H1 (cell line): ENCODE data around the gene WDR37. TPM values are rescaled to one million over a fixed set of nuclear protein-coding genes. Genes with fewer than 3 reads are reported as not detected.

Source experiments
- CTCF ChIA-PET: fragments of 300-600 bp; sonication (Branson Sonifier 250); formaldehyde crosslinking; loops from one replicate; lab custom pipeline; 2021; ENCODE audit not compliant: partially characterized antibody; lab: Charles Lee
- POLR2A ChIA-PET: fragments of 300-600 bp; sonication (Branson Sonifier 250); formaldehyde crosslinking; loops from one replicate; lab custom pipeline; 2021; ENCODE audit warnings: inconsistent platforms; ENCODE audit not compliant: partially characterized antibody; lab: Charles Lee
- DNase-seq, 2 experiments: peaks; one replicate each; pipeline versions ENCODE4 v3.0.0 to v3.0.0-alpha.2; 2010 to 2022; ENCODE audit warnings: low spot score in 2 of 2, low read depth in 1 of 2, mixed read lengths in 1 of 2
- FAIRE-seq: peaks from 2 replicates; lab custom pipeline; 2011; peaks lifted over from hg19 to GRCh38; lab: Jason Lieb, UNC
- H2AFZ ChIP-seq: 2 replicates; pipeline ENCODE4 v1.8.1; 2012; ENCODE audit warnings: low read length, inconsistent platforms
- H2AK5ac ChIP-seq: 2 replicates; pipeline ENCODE4 v1.6.1; 2013; ENCODE audit warnings: low read depth, low read length
- H2BK120ac ChIP-seq: replicated peaks from 2 replicates; pipeline ENCODE3; 2013; ENCODE audit warnings: low read depth, low read length, inconsistent platforms
- H2BK12ac ChIP-seq: 2 replicates; pipeline ENCODE4 v1.6.1; 2013; ENCODE audit warnings: low read depth, low read length
- H2BK15ac ChIP-seq: 2 replicates; pipeline ENCODE4 v1.6.1; 2013; ENCODE audit warnings: low read length
- H2BK20ac ChIP-seq: 2 replicates; pipeline ENCODE4 v1.6.1; 2013; ENCODE audit warnings: low read length
- H2BK5ac ChIP-seq: 2 replicates; pipeline ENCODE4 v1.6.1; 2013; ENCODE audit warnings: low read depth, low read length
- H3K14ac ChIP-seq: 2 replicates; pipeline ENCODE4 v1.6.1; 2013; ENCODE audit warnings: inconsistent platforms; ENCODE audit not compliant: insufficient read length
- H3K18ac ChIP-seq: 2 replicates; pipeline ENCODE4 v1.6.1; 2013; ENCODE audit warnings: low read length; ENCODE audit errors: extremely low read depth
- H3K23ac ChIP-seq: 2 replicates; pipeline ENCODE4 v1.6.1; 2013; ENCODE audit warnings: inconsistent platforms; ENCODE audit not compliant: insufficient read length
- H3K23me2 ChIP-seq: 2 replicates; pipeline ENCODE4 v1.6.1; 2013; ENCODE audit warnings: low read depth, low read length
- H3K27ac ChIP-seq: 2 replicates; pipeline ENCODE4 v1.6.1; 2011; ENCODE audit warnings: low read depth, low read length, inconsistent platforms
- H3K27me3 ChIP-seq, 4 experiments: replicated peaks in 1 of 4; 1 replicate in 1 of 4; 2 replicates in 3 of 4; pipeline versions ENCODE4 v1.6.1 to v1.8.1; 2011 to 2013; ENCODE audit warnings: low read length in 3 of 4, mild to moderate bottlenecking in 3 of 4, inconsistent platforms in 2 of 4, mixed read lengths in 2 of 4, moderate library complexity in 1 of 4; ENCODE audit not compliant: control insufficient read depth in 3 of 4, insufficient read depth in 3 of 4; ENCODE audit errors: extremely low read depth in 1 of 4
- H3K36me3 ChIP-seq, 4 experiments: 2 replicates each; pipeline versions ENCODE4 v1.6.1 to v1.8.1; 2011 to 2013; ENCODE audit warnings: mild to moderate bottlenecking in 4 of 4, low read length in 3 of 4, moderate library complexity in 2 of 4, control low read depth in 1 of 4, inconsistent platforms in 1 of 4; ENCODE audit not compliant: insufficient read depth in 4 of 4, control insufficient read depth in 2 of 4
- H3K4ac ChIP-seq: replicated peaks from 2 replicates; pipeline ENCODE3; 2013; ENCODE audit warnings: low read length, low read depth, mixed read lengths, inconsistent platforms; ENCODE audit not compliant: insufficient read length
- H3K4me1 ChIP-seq, 4 experiments: replicated peaks in 1 of 4; 1 replicate in 1 of 4; 2 replicates in 3 of 4; pipeline versions ENCODE4 v1.6.1 to v1.8.1; 2011 to 2013; ENCODE audit warnings: low read length in 3 of 4, inconsistent platforms in 2 of 4, mixed read lengths in 1 of 4; ENCODE audit not compliant: insufficient read depth in 4 of 4, control insufficient read depth in 3 of 4
- H3K4me2 ChIP-seq, 2 experiments: 2 replicates each; pipeline versions ENCODE4 v1.6.1 to v1.8.1; 2011 to 2013; ENCODE audit warnings: low read depth in 2 of 2, low read length in 2 of 2, control low read depth in 1 of 2, inconsistent platforms in 1 of 2, mild to moderate bottlenecking in 1 of 2; ENCODE audit not compliant: insufficient read depth in 1 of 2
- H3K4me3 ChIP-seq, 4 experiments: fragments of 200-600, 300-600 bp in 1 of 4; sonication (generic), shearing (Covaris generic), sonication (Bioruptor Twin) in 1 of 4; 2 replicates each; pipeline versions ENCODE4 v1.5.1 to v1.8.1; 2011 to 2016; ENCODE audit warnings: low read length in 4 of 4, low read depth in 3 of 4, control low read depth in 2 of 4, inconsistent platforms in 2 of 4, mild to moderate bottlenecking in 2 of 4, mixed read lengths in 1 of 4, moderate library complexity in 1 of 4; ENCODE audit not compliant: insufficient read depth in 2 of 4; ENCODE audit errors: extremely low read depth in 1 of 4
- H3K56ac ChIP-seq: replicated peaks from 2 replicates; pipeline ENCODE3; 2013; ENCODE audit warnings: low read depth, mild to moderate bottlenecking, mixed read lengths, low read length, inconsistent platforms; ENCODE audit not compliant: insufficient read length
- H3K79me1 ChIP-seq: 2 replicates; pipeline ENCODE4 v1.6.1; 2013; ENCODE audit warnings: low read depth, low read length, control low read depth
- H3K79me2 ChIP-seq, 2 experiments: 2 replicates each; pipeline versions ENCODE4 v1.6.1 to v1.8.1; 2012 to 2013; ENCODE audit warnings: low read length in 2 of 2, mild to moderate bottlenecking in 2 of 2, inconsistent platforms in 1 of 2; ENCODE audit not compliant: insufficient read depth in 2 of 2, control insufficient read depth in 1 of 2
- H3K9ac ChIP-seq, 4 experiments: replicated peaks in 1 of 4; 1 replicate in 1 of 4; 2 replicates in 3 of 4; pipeline versions ENCODE4 v1.6.1 to v1.8.1; 2011 to 2013; ENCODE audit warnings: low read depth in 3 of 4, low read length in 3 of 4, control low read depth in 2 of 4, mild to moderate bottlenecking in 2 of 4, moderate library complexity in 2 of 4, inconsistent platforms in 1 of 4; ENCODE audit errors: extremely low read depth in 1 of 4
- H3K9me3 ChIP-seq, 2 experiments: 2 replicates each; pipeline versions ENCODE4 v1.6.1 to v1.8.1; 2012 to 2013; ENCODE audit warnings: mild to moderate bottlenecking in 2 of 2, moderate library complexity in 2 of 2, control low read depth in 1 of 2, inconsistent platforms in 1 of 2, low read depth in 1 of 2, low read length in 1 of 2, mixed read lengths in 1 of 2; ENCODE audit not compliant: insufficient read depth in 2 of 2
- H4K20me1 ChIP-seq, 2 experiments: replicated peaks in 1 of 2; 2 replicates each; pipeline versions ENCODE3 to v1.8.1; 2011 to 2013; ENCODE audit warnings: inconsistent platforms in 2 of 2, low read length in 2 of 2, mild to moderate bottlenecking in 1 of 2; ENCODE audit not compliant: insufficient read depth in 2 of 2, control insufficient read depth in 1 of 2
- H4K5ac ChIP-seq: 2 replicates; pipeline ENCODE4 v1.6.1; 2013; ENCODE audit warnings: low read length, low read depth, mixed read lengths, inconsistent platforms; ENCODE audit not compliant: insufficient read length
- H4K8ac ChIP-seq: 2 replicates; pipeline ENCODE4 v1.8.0; 2013; ENCODE audit warnings: mild to moderate bottlenecking, moderate library complexity, low read length, inconsistent platforms; ENCODE audit not compliant: insufficient read depth; ENCODE audit errors: extremely low read depth
- H4K91ac ChIP-seq: replicated peaks from 2 replicates; pipeline ENCODE3; 2013; ENCODE audit warnings: low read length, mixed read lengths, inconsistent platforms; ENCODE audit not compliant: insufficient read length
- BACH1 ChIP-seq: IDR thresholded peaks from 2 replicates; pipeline ENCODE4 v1.6.1; 2012; ENCODE audit warnings: low read length, improper control_type of control experiment
- BRCA1 ChIP-seq: IDR thresholded peaks from 2 replicates; pipeline ENCODE4 v1.6.1; 2012; ENCODE audit warnings: low read depth, low read length, improper control_type of control experiment
- NRF1 ChIP-seq: IDR thresholded peaks from 2 replicates; pipeline ENCODE4 v1.6.1; 2011; ENCODE audit warnings: mild to moderate bottlenecking, low read depth, low read length, improper control_type of control experiment
- PHF8 ChIP-seq: fragments of 200-600 bp; sonication (generic); conservative IDR thresholded peaks from 2 replicates; pipeline ENCODE4 v1.7.1; 2012; ENCODE audit warnings: low read depth, mild to moderate bottlenecking, inconsistent platforms, low read length, moderate library complexity
- SIX5 ChIP-seq: IDR thresholded peaks from 2 replicates; pipeline ENCODE4 v1.6.1; 2011; ENCODE audit warnings: mild to moderate bottlenecking, low read depth, low read length
- polyA plus RNA-seq, 7 experiments: library from polyadenylated mRNA; depleted of rRNA in 3 of 7; stranded (reverse) in 5 of 7; unstranded in 2 of 7; fragments of >200 nt in 5 of 7; fragments of 200-250 nt in 2 of 7; gene quantifications; 1 replicate in 5 of 7; 2 replicates in 1 of 7; 4 replicates in 1 of 7; pipeline versions ENCODE4 v1.2.1 to v1.2.3, GENCODE V29; 2011 to 2013; ENCODE audit warnings: missing spikeins in 2 of 7, mixed read lengths in 2 of 7
- total RNA-seq: library from RNA; stranded (reverse); fragmentation: NEBNext Ultra II Directional; extraction: Animal tissue kit (Norgen Biotek cat#: 25700); gene quantifications from 2 replicates; pipeline ENCODE4 v1.2.1, GENCODE V29; 2021
- TF ChIP-seq, protein P1 (sequence below): IDR thresholded peaks from 2 replicates; pipeline ENCODE4 v1.6.1; 2012; ENCODE audit warnings: low read length, inconsistent platforms

The WDR37 gene
- total and polyA plus RNA-seq, 2 of the 8 experiments (the other 6 are each of a cell fraction or from before 2014, with no cell fraction given) = 9.6 to 12.0 TPM

DNA sequence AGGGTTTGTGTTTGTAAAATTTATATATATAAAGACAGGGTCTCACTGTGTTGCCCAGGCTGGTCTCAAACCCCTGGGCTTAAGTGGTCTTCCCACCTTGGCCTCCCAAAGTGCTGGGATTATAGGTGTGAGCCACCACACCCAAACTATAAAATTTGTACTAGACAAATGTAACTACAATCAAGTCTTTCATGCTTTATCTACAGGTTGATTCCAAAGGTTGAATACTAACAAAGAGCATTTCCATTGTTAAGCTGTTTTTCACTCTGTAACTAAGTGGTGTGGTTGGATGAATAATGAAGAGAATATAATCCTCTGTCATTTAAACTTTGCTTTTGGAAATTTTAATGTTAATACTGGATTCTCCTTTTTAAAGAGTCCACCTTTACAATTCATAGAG is 22.5 kb downstream of the WDR37 start:
- POLR2A ChIA-PET = no interaction called here
- H2BK15ac ChIP-seq = no peak overlapping the region
- peaks cover 0 to 28% (median 8%) of the 10 kb centered on the region in 4 experiments; a peak in 7 of 8 replicates for H3K36me3 ChIP-seq
- CTCF ChIA-PET = no interaction called here
- no peak overlapping the region for H4K91ac ChIP-seq
- DNase-seq (no peak), FAIRE-seq (no peak)
- H3K9me3 ChIP-seq = no peaks in the 10 kb centered on the region
- H3K4me3 ChIP-seq = no peak overlapping the region
- H3K79me2 ChIP-seq = no peaks in the 10 kb centered on the region
- no peaks in the 10 kb centered on the region for H3K4me1 ChIP-seq
- H3K4me2 ChIP-seq = no peak overlapping the region
- H3K23ac ChIP-seq = no peak overlapping the region
- no peak overlapping the region for H2BK5ac ChIP-seq
- no peak overlapping the region for H3K56ac ChIP-seq
- H2BK20ac ChIP-seq = no peak overlapping the region
- H3K23me2 ChIP-seq = no peaks in the 10 kb centered on the region
- no peak overlapping the region for H4K5ac ChIP-seq
- no peak overlapping the region for H4K8ac ChIP-seq
- H2BK12ac ChIP-seq = no peak overlapping the region
- H3K9ac ChIP-seq = no peak overlapping the region
- no peak overlapping the region for H3K14ac ChIP-seq
- TF ChIP-seq PHF8 (no peak), NRF1 (no peak), BACH1 (no peak), BRCA1 (no peak), SIX5 (no peak)
- TF ChIP-seq, protein P1, sequence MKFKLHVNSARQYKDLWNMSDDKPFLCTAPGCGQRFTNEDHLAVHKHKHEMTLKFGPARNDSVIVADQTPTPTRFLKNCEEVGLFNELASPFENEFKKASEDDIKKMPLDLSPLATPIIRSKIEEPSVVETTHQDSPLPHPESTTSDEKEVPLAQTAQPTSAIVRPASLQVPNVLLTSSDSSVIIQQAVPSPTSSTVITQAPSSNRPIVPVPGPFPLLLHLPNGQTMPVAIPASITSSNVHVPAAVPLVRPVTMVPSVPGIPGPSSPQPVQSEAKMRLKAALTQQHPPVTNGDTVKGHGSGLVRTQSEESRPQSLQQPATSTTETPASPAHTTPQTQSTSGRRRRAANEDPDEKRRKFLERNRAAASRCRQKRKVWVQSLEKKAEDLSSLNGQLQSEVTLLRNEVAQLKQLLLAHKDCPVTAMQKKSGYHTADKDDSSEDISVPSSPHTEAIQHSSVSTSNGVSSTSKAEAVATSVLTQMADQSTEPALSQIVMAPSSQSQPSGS = no peak
- no peak overlapping the region for H2AK5ac ChIP-seq
- peaks cover 0 to 4% of the 10 kb centered on the region in 2 experiments for H4K20me1 ChIP-seq
- no peak overlapping the region for H2BK120ac ChIP-seq
- H3K79me1 ChIP-seq = no peaks in the 10 kb centered on the region
- no peak overlapping the region for H3K18ac ChIP-seq
- no peaks in the 10 kb centered on the region for H3K27me3 ChIP-seq
- H2AFZ ChIP-seq = no peak overlapping the region
- no peak overlapping the region for H3K27ac ChIP-seq
- H3K4ac ChIP-seq = no peak overlapping the region
